Measurements from ENCODE around the gene CRHBP. TPM values are rescaled to one million over a fixed set of nuclear protein-coding genes. Genes with fewer than 3 reads are reported as not detected.
A peak's percentile ranks its signal among the peaks of the same experiment; 100 is the strongest.

Gene CRHBP
- total and polyA plus RNA-seq, 2 donors, result 0.76 to 0.78 TPM

DNA sequence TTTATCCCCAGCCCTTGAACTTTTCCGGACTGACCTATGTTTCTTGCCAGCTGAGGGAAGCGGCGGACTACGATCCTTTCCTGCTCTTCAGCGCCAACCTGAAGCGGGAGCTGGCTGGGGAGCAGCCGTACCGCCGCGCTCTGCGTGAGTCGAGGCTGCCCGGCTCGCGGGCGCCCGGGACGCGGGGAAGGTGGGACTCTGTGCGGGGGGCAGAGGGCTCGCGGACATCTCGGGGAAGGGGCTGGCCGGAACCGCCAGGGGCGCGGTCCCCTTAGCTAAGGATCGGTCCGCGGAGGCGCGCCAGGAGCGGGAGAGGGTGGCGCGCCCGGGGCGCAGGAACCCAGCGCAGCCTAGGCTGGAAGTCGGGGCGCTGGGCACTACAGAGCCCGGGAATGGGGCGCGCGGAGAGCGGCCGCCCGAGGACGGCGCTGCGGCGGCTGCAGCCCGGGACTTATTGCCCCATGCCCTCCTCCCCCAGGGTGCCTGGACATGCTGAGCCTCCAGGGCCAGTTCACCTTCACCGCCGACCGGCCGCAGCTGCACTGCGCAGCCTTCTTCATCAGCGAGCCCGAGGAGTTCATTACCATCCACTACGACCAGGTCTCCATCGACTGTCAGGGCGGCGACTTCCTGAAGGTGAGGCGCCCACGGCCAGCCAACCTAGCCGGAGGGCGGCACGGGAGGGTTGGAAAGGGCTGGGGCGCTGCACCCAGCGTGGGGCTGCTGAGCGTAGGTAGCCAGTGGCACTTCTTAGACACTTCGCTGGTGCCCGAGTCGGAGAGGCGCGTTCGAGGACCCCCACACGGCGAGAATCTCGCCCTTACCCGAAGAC, 922 bp downstream of the CRHBP start:
- Histone ChIP-seq H3K9me3 (ENCODE audit: control insufficient read depth in 2 of 2, insufficient read depth in 1 of 2, low read length in 1 of 2) (no peaks in the 10 kb centered on the region), H3K27me3 (ENCODE audit: control insufficient read depth in 2 of 2, insufficient read depth in 1 of 2, low read length in 1 of 2) (peaks cover 33 to 37% of the 10 kb centered on the region in 2 donors), H3K27ac (ENCODE audit: low read depth in 1 of 2, low read length in 1 of 2) (no peak overlapping the region), H3K4me3 (ENCODE audit: low read length in 2 of 2) (peak overlapping the region in 1 of 2 donors; percentile 6), H3K4me1 (ENCODE audit: control insufficient read depth in 2 of 2, insufficient read depth in 2 of 2, low read length in 2 of 2) (peaks cover 0 to 4% of the 10 kb centered on the region in 2 donors), H3K36me3 (ENCODE audit: control insufficient read depth in 2 of 2, insufficient read depth in 2 of 2, low read length in 1 of 2) (no peaks in the 10 kb centered on the region)
- no peak for DNase-seq (ENCODE audit: low read depth in 6 of 9, low spot score in 9 of 9)
- WGBS, result 1% methylated on average over 81 of the region's 81 CpGs

DNA sequence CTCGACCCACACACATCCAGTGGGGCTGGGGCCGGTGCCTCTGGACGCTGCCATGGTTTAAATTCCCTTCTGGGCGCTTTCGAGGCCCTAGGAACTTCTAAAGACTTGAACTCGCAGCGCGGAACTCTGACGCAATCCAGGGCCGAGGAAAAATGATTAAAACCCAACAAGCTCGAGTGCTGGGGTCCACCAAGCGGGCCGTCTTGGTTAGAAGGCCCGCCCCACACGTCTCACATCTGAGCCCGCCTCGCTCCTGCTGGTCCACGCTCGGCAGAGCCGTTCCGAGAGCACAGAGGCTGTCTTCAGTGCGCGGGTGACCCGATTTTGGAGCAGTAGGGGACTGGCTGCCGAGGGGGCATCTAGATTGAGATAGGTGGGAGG, 1.5 kb downstream of the CRHBP start:
- H3K27me3 ChIP-seq (ENCODE audit: control insufficient read depth in 2 of 2, insufficient read depth in 1 of 2, low read length in 1 of 2), result peaks cover 33 to 37% of the 10 kb centered on the region in 2 donors
- peaks cover 0 to 4% of the 10 kb centered on the region in 2 donors for H3K4me1 ChIP-seq (ENCODE audit: control insufficient read depth in 2 of 2, insufficient read depth in 2 of 2, low read length in 2 of 2)
- 10% methylated on average over 25 of the region's 25 CpGs for WGBS
- no peak overlapping the region for H3K4me3 ChIP-seq (ENCODE audit: low read length in 2 of 2)
- H3K36me3 ChIP-seq (ENCODE audit: control insufficient read depth in 2 of 2, insufficient read depth in 2 of 2, low read length in 1 of 2), result no peaks in the 10 kb centered on the region
- no peaks in the 10 kb centered on the region for H3K9me3 ChIP-seq (ENCODE audit: control insufficient read depth in 2 of 2, insufficient read depth in 1 of 2, low read length in 1 of 2)
- DNase-seq (ENCODE audit: low read depth in 6 of 9, low spot score in 9 of 9), result no peak
- no peak overlapping the region for H3K27ac ChIP-seq (ENCODE audit: low read depth in 1 of 2, low read length in 1 of 2)

DNA sequence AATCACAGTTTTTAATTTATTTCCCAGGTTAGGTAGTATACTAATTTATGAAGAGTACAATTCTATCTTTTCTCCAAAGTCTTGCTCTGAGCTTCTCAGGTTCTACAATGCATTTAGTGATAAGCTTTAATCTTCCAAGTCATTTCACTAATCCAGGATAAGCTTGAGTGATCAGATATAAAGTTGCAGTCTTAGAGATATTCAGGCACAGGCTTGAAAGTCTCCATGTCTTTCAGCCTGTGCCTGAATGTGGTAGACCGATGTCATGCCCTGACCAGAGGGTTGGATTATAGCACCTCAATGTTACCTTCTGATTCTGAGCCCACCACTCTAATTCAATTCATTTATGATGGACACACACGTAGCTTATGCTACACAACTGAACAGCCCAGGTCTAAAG, 3.2 kb downstream of the CRHBP start:
- H3K4me1 ChIP-seq (ENCODE audit: control insufficient read depth in 2 of 2, insufficient read depth in 2 of 2, low read length in 2 of 2), result peaks cover 0 to 4% of the 10 kb centered on the region in 2 donors
- no peak overlapping the region for H3K27ac ChIP-seq (ENCODE audit: low read depth in 1 of 2, low read length in 1 of 2)
- no peaks in the 10 kb centered on the region for H3K36me3 ChIP-seq (ENCODE audit: control insufficient read depth in 2 of 2, insufficient read depth in 2 of 2, low read length in 1 of 2)
- H3K27me3 ChIP-seq (ENCODE audit: control insufficient read depth in 2 of 2, insufficient read depth in 1 of 2, low read length in 1 of 2), result peaks cover 33 to 37% of the 10 kb centered on the region in 2 donors
- no peak for DNase-seq (ENCODE audit: low read depth in 6 of 9, low spot score in 9 of 9)
- 92% methylated on average over 2 of the region's 2 CpGs for WGBS
- no peak overlapping the region for H3K4me3 ChIP-seq (ENCODE audit: low read length in 2 of 2)
- H3K9me3 ChIP-seq (ENCODE audit: control insufficient read depth in 2 of 2, insufficient read depth in 1 of 2, low read length in 1 of 2), result no peaks in the 10 kb centered on the region

DNA sequence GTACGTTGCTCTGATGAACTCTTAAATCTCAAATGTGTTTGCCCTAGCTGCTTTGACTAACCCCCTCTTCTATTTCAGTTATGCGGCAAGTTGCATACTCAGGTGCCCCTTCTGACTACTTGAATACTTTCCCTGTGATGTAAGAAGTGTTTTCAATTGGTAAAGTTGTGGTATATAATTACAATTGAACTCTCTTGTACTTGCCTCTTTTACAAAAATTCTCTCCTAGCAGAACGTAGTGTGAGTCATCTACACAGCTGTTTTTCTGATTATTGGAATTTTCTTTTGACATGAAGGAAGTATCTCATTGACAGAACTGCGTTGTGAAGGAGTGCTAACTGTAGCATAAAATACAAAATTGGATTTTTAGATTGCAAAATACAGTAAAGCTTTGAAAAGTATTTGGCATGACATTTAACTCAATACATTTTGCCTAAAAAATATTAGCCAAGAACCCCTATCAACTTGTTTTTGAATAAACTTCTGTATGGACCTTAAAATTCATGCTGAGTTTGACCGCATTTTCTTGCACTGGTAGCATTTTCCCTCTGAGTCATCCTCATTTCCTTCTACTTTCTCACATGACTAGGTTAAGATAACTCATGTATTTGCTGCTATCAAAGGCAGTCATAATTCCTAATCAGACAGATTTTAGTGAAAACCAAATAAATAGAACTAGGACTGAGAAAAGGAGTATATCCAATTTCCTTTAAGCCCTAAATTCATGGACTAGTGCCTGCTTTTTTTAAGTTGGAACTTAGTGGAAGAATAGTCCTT, 6.3 kb downstream of the CRHBP start:
- DNase-seq (ENCODE audit: low read depth in 6 of 9, low spot score in 9 of 9), result no peak
- WGBS, result 83% methylated on average over 5 of the region's 5 CpGs

DNA sequence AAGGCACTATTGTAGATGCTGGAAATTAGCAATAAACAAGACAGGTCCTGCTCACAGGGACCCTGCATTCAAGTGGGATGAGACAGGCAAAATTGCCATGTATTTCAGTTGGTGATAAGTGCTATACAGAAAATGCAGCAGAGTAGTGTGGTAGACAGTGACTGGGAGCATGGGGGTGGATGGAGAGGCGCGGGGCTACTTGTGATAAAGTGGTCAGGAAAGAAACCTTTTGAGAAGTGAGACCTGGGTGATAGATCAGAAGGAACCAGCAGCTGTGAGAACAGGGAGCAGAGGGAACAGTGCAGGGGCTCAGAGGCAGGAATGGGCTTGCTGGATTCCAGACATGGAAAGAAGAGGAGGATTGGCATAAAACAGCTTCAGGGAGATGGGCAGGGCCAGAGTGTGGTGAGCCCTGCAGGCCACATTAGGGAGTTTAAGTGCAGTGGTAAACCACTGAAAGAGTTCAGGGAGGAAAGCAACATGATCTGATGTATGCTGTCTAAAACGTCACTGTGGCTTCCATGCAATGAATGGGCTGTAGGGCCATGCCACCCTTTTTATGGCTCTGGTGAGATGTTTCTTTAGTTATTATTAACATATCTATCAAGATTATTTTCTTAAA, 7.3 kb downstream of the CRHBP start:
- WGBS, result 76% methylated on average over 3 of the region's 3 CpGs
- Histone ChIP-seq H3K27ac (ENCODE audit: low read depth in 1 of 2, low read length in 1 of 2) (no peak overlapping the region), H3K4me3 (ENCODE audit: low read length in 2 of 2) (no peak overlapping the region), H3K9me3 (ENCODE audit: control insufficient read depth in 2 of 2, insufficient read depth in 1 of 2, low read length in 1 of 2) (no peaks in the 10 kb centered on the region), H3K36me3 (ENCODE audit: control insufficient read depth in 2 of 2, insufficient read depth in 2 of 2, low read length in 1 of 2) (no peaks in the 10 kb centered on the region), H3K4me1 (ENCODE audit: control insufficient read depth in 2 of 2, insufficient read depth in 2 of 2, low read length in 2 of 2) (no peaks in the 10 kb centered on the region), H3K27me3 (ENCODE audit: control insufficient read depth in 2 of 2, insufficient read depth in 1 of 2, low read length in 1 of 2) (peaks cover 5% of the 10 kb centered on the region in 2 donors)
- no peak for DNase-seq (ENCODE audit: low read depth in 6 of 9, low spot score in 9 of 9)

More for the DNA sequence above, 6.3 kb downstream of the CRHBP start:
- no peak overlapping the region for H3K4me3 ChIP-seq (ENCODE audit: low read length in 2 of 2)
- H3K27ac ChIP-seq (ENCODE audit: low read depth in 1 of 2, low read length in 1 of 2), result no peak overlapping the region
- H3K27me3 ChIP-seq (ENCODE audit: control insufficient read depth in 2 of 2, insufficient read depth in 1 of 2, low read length in 1 of 2), result peaks cover 14% of the 10 kb centered on the region in 2 donors
- H3K9me3 ChIP-seq (ENCODE audit: control insufficient read depth in 2 of 2, insufficient read depth in 1 of 2, low read length in 1 of 2), result no peaks in the 10 kb centered on the region
- no peaks in the 10 kb centered on the region for H3K36me3 ChIP-seq (ENCODE audit: control insufficient read depth in 2 of 2, insufficient read depth in 2 of 2, low read length in 1 of 2)
- no peaks in the 10 kb centered on the region for H3K4me1 ChIP-seq (ENCODE audit: control insufficient read depth in 2 of 2, insufficient read depth in 2 of 2, low read length in 2 of 2)

DNA sequence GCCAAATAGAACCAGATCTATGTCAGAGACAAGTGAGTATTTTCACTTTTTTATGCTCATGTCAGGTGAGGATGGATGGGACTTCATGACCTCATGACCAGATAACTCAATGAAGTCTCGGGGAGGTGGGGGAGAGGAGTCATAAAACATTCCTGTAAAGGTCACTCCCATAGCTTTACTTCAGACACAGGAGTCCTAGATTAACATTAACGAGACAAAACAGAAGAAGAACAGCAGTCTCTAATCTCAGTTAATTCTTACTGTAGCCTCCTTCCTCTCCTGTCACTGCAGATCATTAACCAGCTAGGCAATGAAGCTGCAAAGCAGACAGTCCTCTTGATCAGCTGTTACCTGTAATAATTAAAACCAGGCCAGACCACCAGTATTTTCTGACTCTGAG, 11.2 kb downstream of the CRHBP start:
- Histone ChIP-seq H3K27me3 (ENCODE audit: control insufficient read depth in 2 of 2, insufficient read depth in 1 of 2, low read length in 1 of 2) (no peaks in the 10 kb centered on the region), H3K9me3 (ENCODE audit: control insufficient read depth in 2 of 2, insufficient read depth in 1 of 2, low read length in 1 of 2) (no peaks in the 10 kb centered on the region), H3K36me3 (ENCODE audit: control insufficient read depth in 2 of 2, insufficient read depth in 2 of 2, low read length in 1 of 2) (no peaks in the 10 kb centered on the region), H3K27ac (ENCODE audit: low read depth in 1 of 2, low read length in 1 of 2) (no peak overlapping the region), H3K4me1 (ENCODE audit: control insufficient read depth in 2 of 2, insufficient read depth in 2 of 2, low read length in 2 of 2) (no peaks in the 10 kb centered on the region), H3K4me3 (ENCODE audit: low read length in 2 of 2) (no peak overlapping the region)
- no peak for DNase-seq (ENCODE audit: low read depth in 6 of 9, low spot score in 9 of 9)
- 94% methylated on average over 2 of the region's 2 CpGs for WGBS

DNA sequence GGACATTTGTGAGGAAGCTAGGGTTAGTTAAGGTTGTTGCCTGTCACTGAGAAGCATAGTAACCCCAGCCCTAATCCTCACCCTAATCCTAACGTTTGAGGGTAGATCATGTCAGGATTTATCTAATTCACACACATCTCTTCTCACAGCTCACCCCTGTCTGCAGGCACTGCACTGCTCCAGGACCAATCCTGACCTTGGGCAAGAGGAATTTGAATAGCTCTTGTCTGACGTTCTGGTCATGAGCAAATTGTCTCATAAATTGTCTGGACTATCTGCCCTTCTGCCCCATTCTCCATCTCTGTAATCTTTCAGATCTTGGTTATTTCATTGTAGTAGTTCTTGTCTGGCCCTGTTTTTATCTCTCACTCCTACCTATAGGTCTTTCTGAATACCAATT, 18.7 kb downstream of the CRHBP start:
- Histone ChIP-seq H3K27me3 (ENCODE audit: control insufficient read depth in 2 of 2, insufficient read depth in 1 of 2, low read length in 1 of 2) (no peaks in the 10 kb centered on the region), H3K4me3 (ENCODE audit: low read length in 2 of 2) (no peak overlapping the region), H3K9me3 (ENCODE audit: control insufficient read depth in 2 of 2, insufficient read depth in 1 of 2, low read length in 1 of 2) (no peaks in the 10 kb centered on the region), H3K27ac (ENCODE audit: low read depth in 1 of 2, low read length in 1 of 2) (no peak overlapping the region), H3K36me3 (ENCODE audit: control insufficient read depth in 2 of 2, insufficient read depth in 2 of 2, low read length in 1 of 2) (no peaks in the 10 kb centered on the region), H3K4me1 (ENCODE audit: control insufficient read depth in 2 of 2, insufficient read depth in 2 of 2, low read length in 2 of 2) (no peaks in the 10 kb centered on the region)
- WGBS, result 90% methylated on average over 2 of the region's 2 CpGs
- no peak for DNase-seq (ENCODE audit: low read depth in 6 of 9, low spot score in 9 of 9)

DNA sequence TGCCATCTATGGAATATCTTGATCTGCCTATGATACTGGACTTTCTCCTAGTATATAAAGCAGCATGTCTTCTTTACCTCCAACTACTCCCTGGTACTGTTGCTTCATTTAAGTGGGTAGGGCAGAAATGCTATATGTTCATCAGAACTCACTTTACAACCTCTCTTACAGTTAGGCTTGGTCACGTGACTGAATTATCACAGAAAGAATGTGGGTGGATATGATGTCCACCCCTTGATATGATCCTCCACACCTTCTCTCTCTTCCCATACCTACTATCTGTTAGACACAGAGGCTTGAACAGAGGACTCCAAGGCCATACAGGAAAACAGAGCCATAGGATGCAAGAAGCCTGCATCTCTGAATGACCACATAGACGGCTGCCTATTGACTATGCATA, 19.8 kb downstream of the CRHBP start:
- Histone ChIP-seq H3K9me3 (ENCODE audit: control insufficient read depth in 2 of 2, insufficient read depth in 1 of 2, low read length in 1 of 2) (no peaks in the 10 kb centered on the region), H3K27ac (ENCODE audit: low read depth in 1 of 2, low read length in 1 of 2) (no peak overlapping the region), H3K4me1 (ENCODE audit: control insufficient read depth in 2 of 2, insufficient read depth in 2 of 2, low read length in 2 of 2) (no peaks in the 10 kb centered on the region), H3K36me3 (ENCODE audit: control insufficient read depth in 2 of 2, insufficient read depth in 2 of 2, low read length in 1 of 2) (no peaks in the 10 kb centered on the region), H3K27me3 (ENCODE audit: control insufficient read depth in 2 of 2, insufficient read depth in 1 of 2, low read length in 1 of 2) (no peaks in the 10 kb centered on the region), H3K4me3 (ENCODE audit: low read length in 2 of 2) (no peak overlapping the region)
- no peak for DNase-seq (ENCODE audit: low read depth in 6 of 9, low spot score in 9 of 9)
- 94% methylated on average over 2 of the region's 2 CpGs for WGBS

DNA sequence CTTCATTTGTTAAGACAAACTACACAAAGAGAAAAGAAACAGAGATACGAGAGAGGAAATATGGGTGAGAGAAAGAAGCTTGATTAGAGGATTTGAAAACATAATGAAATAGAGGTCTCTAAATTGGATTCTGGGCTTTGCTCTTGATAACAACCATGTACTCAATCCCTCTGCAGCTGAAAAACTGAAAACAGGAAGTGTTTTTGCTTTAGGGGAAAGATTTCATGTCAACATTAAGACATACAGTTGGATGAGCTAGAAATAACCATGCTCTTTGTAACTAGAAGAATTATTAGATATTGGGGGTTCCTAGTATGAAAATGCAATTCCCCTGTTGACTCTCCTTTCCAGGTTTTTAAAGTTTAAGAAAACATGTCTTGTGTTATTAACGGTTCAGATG, 21.9 kb downstream of the CRHBP start:
- no peak overlapping the region for H3K4me3 ChIP-seq (ENCODE audit: low read length in 2 of 2)
- 82% methylated on average over 2 of the region's 2 CpGs for WGBS

More for the DNA sequence above, 21.9 kb downstream of the CRHBP start:
- no peak for DNase-seq (ENCODE audit: low read depth in 6 of 9, low spot score in 9 of 9)
- H3K36me3 ChIP-seq (ENCODE audit: control insufficient read depth in 2 of 2, insufficient read depth in 2 of 2, low read length in 1 of 2), result no peaks in the 10 kb centered on the region
- H3K9me3 ChIP-seq (ENCODE audit: control insufficient read depth in 2 of 2, insufficient read depth in 1 of 2, low read length in 1 of 2), result no peaks in the 10 kb centered on the region
- no peak overlapping the region for H3K27ac ChIP-seq (ENCODE audit: low read depth in 1 of 2, low read length in 1 of 2)
- H3K4me1 ChIP-seq (ENCODE audit: control insufficient read depth in 2 of 2, insufficient read depth in 2 of 2, low read length in 2 of 2), result no peaks in the 10 kb centered on the region
- no peaks in the 10 kb centered on the region for H3K27me3 ChIP-seq (ENCODE audit: control insufficient read depth in 2 of 2, insufficient read depth in 1 of 2, low read length in 1 of 2)
